Activated naive CD8-positive, alpha-beta T cell treated with anti-CD3 and anti-CD28 coated beads, Interleukin-2, amount 50 U/mL, for 16 hours (primary cell): ENCODE results near the gene CCDC124.

Experiments used
- DNase-seq: peaks from one replicate; pipeline ENCODE4 v3.0.0-alpha.2; 2020; ENCODE audit warnings: low read depth, low spot score

Gene CCDC124

GRCh38 chr19:17951990-17952976 lies 19.5 kb downstream of the CCDC124 start:
- DNase-seq = no peak

GRCh38 chr19:17953316-17953801 lies 20.5 kb downstream of the CCDC124 start:
- no peak for DNase-seq

- DNase-seq = no peak
Observed at GRCh38 chr19:17953869-17954268, 21.1 kb downstream of the CCDC124 start.

GRCh38 chr19:17954401-17954800 lies 21.6 kb downstream of the CCDC124 start:
- no peak for DNase-seq

GRCh38 chr19:17957149-17957849 lies 24.5 kb downstream of the CCDC124 start:
- no peak for DNase-seq

GRCh38 chr19:17957885-17958284 lies 25.1 kb downstream of the CCDC124 start:
- DNase-seq = no peak

- DNase-seq = no peak
Observed at GRCh38 chr19:17963936-17964691, 31.3 kb downstream of the CCDC124 start.

- DNase-seq = no peak
Observed at GRCh38 chr19:17965370-17966128, 32.7 kb downstream of the CCDC124 start.

GRCh38 chr19:17966129-17966483 lies 33.3 kb downstream of the CCDC124 start:
- DNase-seq = no peak

GRCh38 chr19:17966550-17967256 lies 33.9 kb downstream of the CCDC124 start, which contains the start of gene KCNN1:
KCNN1 (plus strand) TSS chr19:17967107; CDS start chr19:17973889, 6,782 bp downstream.
- no peak for DNase-seq

GRCh38 chr19:17967257-17968051 lies 34.6 kb downstream of the CCDC124 start:
- no peak for DNase-seq

GRCh38 chr19:17968362-17968761 lies 35.5 kb downstream of the CCDC124 start:
- no peak for DNase-seq

- no peak for DNase-seq
Observed at GRCh38 chr19:17969096-17969792, 36.4 kb downstream of the CCDC124 start.

- DNase-seq = no peak
Observed at GRCh38 chr19:17972230-17972629, 39.4 kb downstream of the CCDC124 start.

- no peak for DNase-seq
Observed at GRCh38 chr19:17973759-17974158, 40.9 kb downstream of the CCDC124 start.

GRCh38 chr19:17974551-17974950 lies 41.7 kb downstream of the CCDC124 start:
- DNase-seq = no peak

- DNase-seq = no peak
Observed at GRCh38 chr19:17975032-17975431, 42.2 kb downstream of the CCDC124 start.

GRCh38 chr19:17977021-17977420 lies 44.2 kb downstream of the CCDC124 start:
- no peak for DNase-seq

- no peak for DNase-seq
Observed at GRCh38 chr19:17977488-17977887, 44.7 kb downstream of the CCDC124 start.
